ENCODE measurements around the gene SERPINC1.

The SERPINC1 gene

DNA sequence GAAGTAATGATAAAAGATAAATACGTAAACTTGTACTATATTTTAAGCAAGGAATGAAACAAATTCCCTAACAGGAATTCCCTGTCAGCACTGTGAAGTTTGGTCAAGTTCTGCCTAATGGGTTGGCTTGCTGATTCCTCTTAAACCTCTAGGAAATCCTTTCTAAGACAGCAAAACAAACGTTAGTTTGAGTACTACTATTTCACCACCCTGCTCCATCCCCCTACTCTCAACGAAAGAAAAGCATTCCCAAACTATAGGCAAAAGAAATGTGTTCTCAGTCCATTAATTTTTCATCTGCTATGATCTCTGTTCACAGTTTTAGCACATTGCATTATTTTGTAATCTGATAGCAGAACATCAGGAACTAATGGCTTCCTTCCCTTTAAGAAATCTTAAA lies 16.1 kb downstream of the SERPINC1 start:
- H3K4me3 ChIP-seq (ENCODE audit: low read depth, low read length) = no peak overlapping the region
- no peak for DNase-seq (ENCODE audit: low read depth)
- TF ChIP-seq POLR2A (IDR thresholded peaks at IDR 0.05; ENCODE audit: extremely low read depth, insufficient read length) (no peak), CTCF (IDR thresholded peaks at IDR 0.05; ENCODE audit: low read depth, low read length) (no peak), MYC (IDR thresholded peaks at IDR 0.05; ENCODE audit: low read depth, low read length) (no peak)
- TF ChIP-seq, protein P1, sequence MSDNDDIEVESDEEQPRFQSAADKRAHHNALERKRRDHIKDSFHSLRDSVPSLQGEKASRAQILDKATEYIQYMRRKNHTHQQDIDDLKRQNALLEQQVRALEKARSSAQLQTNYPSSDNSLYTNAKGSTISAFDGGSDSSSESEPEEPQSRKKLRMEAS (IDR thresholded peaks at IDR 0.05; ENCODE audit: low read depth, low read length) = no peak

DNA sequence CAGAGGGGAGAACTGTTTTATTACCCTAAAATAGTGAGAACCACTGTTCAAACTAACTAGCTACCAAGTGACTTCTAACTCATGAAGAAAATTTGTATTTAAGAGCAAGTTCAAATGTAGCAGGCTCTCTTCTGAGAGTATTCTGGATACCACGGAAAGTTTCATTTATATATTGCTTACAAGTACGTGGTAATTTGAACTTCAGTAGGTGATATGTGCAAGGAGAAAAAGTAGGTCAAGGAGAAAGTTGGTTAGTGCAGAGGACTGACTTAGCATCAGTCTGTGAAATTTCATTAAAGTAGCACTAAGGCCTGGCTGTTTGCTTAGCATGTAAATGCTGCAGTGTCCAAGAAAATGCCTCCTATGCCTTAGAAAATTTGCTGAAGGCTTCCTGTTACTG lies 16.7 kb downstream of the SERPINC1 start:
- DNase-seq (ENCODE audit: low read depth) = no peak
- TF ChIP-seq, protein P1 (IDR thresholded peaks at IDR 0.05; ENCODE audit: low read depth, low read length) = no peak
- TF ChIP-seq MYC (IDR thresholded peaks at IDR 0.05; ENCODE audit: low read depth, low read length) = no peak
- TF ChIP-seq CTCF (IDR thresholded peaks at IDR 0.05; ENCODE audit: low read depth, low read length) = no peak
- TF ChIP-seq POLR2A (IDR thresholded peaks at IDR 0.05; ENCODE audit: extremely low read depth, insufficient read length) = no peak
- no peak overlapping the region for H3K4me3 ChIP-seq (ENCODE audit: low read depth, low read length)

DNA sequence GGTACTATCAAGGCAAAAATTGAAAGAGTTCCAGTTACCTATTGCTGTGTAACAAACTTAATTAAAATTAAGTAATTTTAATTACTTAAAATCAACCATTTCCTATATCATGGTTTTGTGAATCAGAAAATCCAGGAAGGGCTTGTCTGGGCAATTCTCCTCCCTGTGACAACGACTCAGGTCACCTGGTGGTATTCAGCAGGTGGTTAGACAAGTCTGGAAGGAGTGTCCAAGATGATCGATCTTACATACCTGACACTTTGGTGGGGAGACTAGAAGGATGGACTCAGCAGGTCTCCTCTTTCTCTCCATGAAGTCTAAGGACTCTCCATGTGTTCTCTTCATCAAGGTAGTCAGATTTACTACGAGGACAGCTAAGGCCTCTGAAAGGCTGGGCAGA lies 22.9 kb downstream of the SERPINC1 start:
- TF ChIP-seq, protein P1 (IDR thresholded peaks at IDR 0.05; ENCODE audit: low read depth, low read length) = no peak
- TF ChIP-seq POLR2A (IDR thresholded peaks at IDR 0.05; ENCODE audit: extremely low read depth, insufficient read length) = no peak
- TF ChIP-seq CTCF (IDR thresholded peaks at IDR 0.05; ENCODE audit: low read depth, low read length) = no peak
- no peak for TF ChIP-seq MYC (IDR thresholded peaks at IDR 0.05; ENCODE audit: low read depth, low read length)
- no peak overlapping the region for H3K4me3 ChIP-seq (ENCODE audit: low read depth, low read length)
- DNase-seq (ENCODE audit: low read depth) = no peak

DNA sequence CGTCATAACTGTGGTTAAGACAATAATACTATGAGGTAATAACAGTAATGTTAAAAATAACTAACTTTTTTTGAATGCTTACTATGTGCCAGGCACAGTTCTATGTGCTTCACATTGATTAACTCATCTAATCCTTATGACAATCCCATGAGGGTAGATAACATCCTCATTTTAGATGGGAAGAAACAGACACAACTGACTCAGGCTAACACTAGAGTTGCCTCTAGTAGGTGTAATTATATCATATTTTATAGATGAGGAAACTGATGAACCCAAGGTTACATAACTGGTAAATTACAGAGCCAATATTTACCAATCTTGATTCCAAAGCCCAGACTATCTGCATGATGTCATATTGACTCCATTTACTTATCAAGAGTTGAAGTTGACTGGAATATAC lies 23.5 kb downstream of the SERPINC1 start:
- no peak for DNase-seq (ENCODE audit: low read depth)
- H3K4me3 ChIP-seq (ENCODE audit: low read depth, low read length) = no peak overlapping the region
- TF ChIP-seq MYC (IDR thresholded peaks at IDR 0.05; ENCODE audit: low read depth, low read length) = no peak
- no peak for TF ChIP-seq POLR2A (IDR thresholded peaks at IDR 0.05; ENCODE audit: extremely low read depth, insufficient read length)
- no peak for TF ChIP-seq CTCF (IDR thresholded peaks at IDR 0.05; ENCODE audit: low read depth, low read length)
- TF ChIP-seq, protein P1 (IDR thresholded peaks at IDR 0.05; ENCODE audit: low read depth, low read length) = no peak

GRCh38 chr1:173889885-173890284 lies 27.2 kb downstream of the SERPINC1 start:
- no peak for DNase-seq (ENCODE audit: low read depth)
- TF ChIP-seq CTCF (IDR thresholded peaks at IDR 0.05; ENCODE audit: low read depth, low read length) (no peak), MYC (IDR thresholded peaks at IDR 0.05; ENCODE audit: low read depth, low read length) (no peak), POLR2A (IDR thresholded peaks at IDR 0.05; ENCODE audit: extremely low read depth, insufficient read length) (no peak)
- no peak overlapping the region for H3K4me3 ChIP-seq (ENCODE audit: low read depth, low read length)

- no peak for DNase-seq (ENCODE audit: low read depth)
- TF ChIP-seq POLR2A (IDR thresholded peaks at IDR 0.05; ENCODE audit: extremely low read depth, insufficient read length) = no peak
- TF ChIP-seq, protein P1 (IDR thresholded peaks at IDR 0.05; ENCODE audit: low read depth, low read length) = no peak
- TF ChIP-seq CTCF (IDR thresholded peaks at IDR 0.05; ENCODE audit: low read depth, low read length) = no peak
- no peak for TF ChIP-seq MYC (IDR thresholded peaks at IDR 0.05; ENCODE audit: low read depth, low read length)
- H3K4me3 ChIP-seq (ENCODE audit: low read depth, low read length) = no peak overlapping the region
Observed at GRCh38 chr1:173888749-173889148, 28.4 kb downstream of the SERPINC1 start.

All from NB4 (cell line).